Head of caudate nucleus (tissue), 42 donors: Measurements from ENCODE around the gene PEX5.

Experiments
- DNase-seq, 42 donors: peaks; one replicate each; pipeline versions ENCODE4 v3.0.0 to v3.0.0-alpha.2; 2020 to 2021; ENCODE audit warnings: mixed read lengths in 7 of 42
- intact Hi-C: fragments of 100-400 bp; cut with DNase I; formaldehyde crosslinking; loops from one replicate; pipeline ENCODE4 v1.15.0; 2022

The PEX5 gene

GRCh38 chr12:7189398-7190267 lies at the start of gene PEX5:
PEX5 (plus strand) TSS chr12:7189686; CDS start chr12:7190378, 692 bp downstream.
- intact Hi-C loops: loop anchor here (5.0 kb wide), 1 partner anchor 47 kb away; no protein-coding TSS in a partner anchor
- DNase-seq: peak; percentile 81 to 96 (median 91)

GRCh38 chr12:7141351-7142005 lies 48.0 kb upstream of the PEX5 start:
- no peak for DNase-seq
- intact Hi-C loops: loop anchor here (5.0 kb wide), 1 partner anchor 46 kb away; the partner anchor contains the start of gene PEX5

GRCh38 chr12:7142056-7142644 lies 47.3 kb upstream of the PEX5 start:
- peak in 36 of 42 donors; percentile 22 to 78 (median 60) for DNase-seq
- intact Hi-C loops: loop anchor here (5.0 kb wide), 1 partner anchor 45 kb away; the partner anchor contains the start of gene PEX5

- intact Hi-C loops: loop anchor here (5.0 kb wide), 1 partner anchor 44 kb away; the partner anchor contains the start of gene PEX5
- DNase-seq: no peak
Observed at GRCh38 chr12:7142809-7143465, 46.5 kb upstream of the PEX5 start.

GRCh38 chr12:7143564-7143963 lies 45.9 kb upstream of the PEX5 start:
- intact Hi-C loops: loop anchor here (5.0 kb wide), 1 partner anchor 44 kb away; the partner anchor contains the start of gene PEX5
- DNase-seq: no peak

GRCh38 chr12:7144414-7145120 lies 44.9 kb upstream of the PEX5 start:
- DNase-seq: peak in 2 of 42 donors; percentile 10 to 30
- intact Hi-C loops: loop anchor here (5.0 kb wide), 1 partner anchor 43 kb away; the partner anchor contains the start of gene PEX5

GRCh38 chr12:7145671-7146070 lies 43.8 kb upstream of the PEX5 start:
- intact Hi-C loops: no loop called here
- DNase-seq: no peak

- intact Hi-C loops: no loop called here
- DNase-seq: peak in 1 of 42 donors; percentile 8
Observed at GRCh38 chr12:7146228-7146627, 43.3 kb upstream of the PEX5 start.

GRCh38 chr12:7146906-7147305 lies 42.6 kb upstream of the PEX5 start:
- intact Hi-C loops: no loop called here

GRCh38 chr12:7150356-7150755 lies 39.1 kb upstream of the PEX5 start:
- intact Hi-C loops: no loop called here
- no peak for DNase-seq

More at GRCh38 chr12:7146906-7147305, 42.6 kb upstream of the PEX5 start:
- DNase-seq: no peak

GRCh38 chr12:7150841-7151240 lies 38.6 kb upstream of the PEX5 start:
- DNase-seq: peak in 1 of 42 donors; percentile 34
- intact Hi-C loops: no loop called here

- intact Hi-C loops: no loop called here
- peak in 1 of 42 donors; percentile 41 for DNase-seq
Observed at GRCh38 chr12:7151532-7151931, 38.0 kb upstream of the PEX5 start.

- intact Hi-C loops: no loop called here
- DNase-seq: no peak
Observed at GRCh38 chr12:7152818-7153217, 36.7 kb upstream of the PEX5 start.

- no peak for DNase-seq
- intact Hi-C loops: no loop called here
Observed at GRCh38 chr12:7154042-7154441, 35.4 kb upstream of the PEX5 start.

GRCh38 chr12:7154901-7155470 lies 34.5 kb upstream of the PEX5 start:
- intact Hi-C loops: no loop called here
- peak in 1 of 42 donors; percentile 35 for DNase-seq

- intact Hi-C loops: no loop called here
Observed at GRCh38 chr12:7155471-7156034, 33.9 kb upstream of the PEX5 start.

More at GRCh38 chr12:7155471-7156034, 33.9 kb upstream of the PEX5 start:
- DNase-seq: peak in 9 of 42 donors; percentile 29 to 67 (median 54)
